SK-N-SH (cell line): Measurements from ENCODE around the gene RSU1. TPM values are rescaled to one million over a fixed set of nuclear protein-coding genes. Genes with fewer than 3 reads are reported as not detected.

Source experiments
- CTCF ChIA-PET: fragments of 300-600, 350-600 bp; formaldehyde crosslinking; extraction: SDS; loops from one replicate; lab custom pipeline; 2021; lab: Yijun Ruan, JAX
- POLR2A ChIA-PET: fragments of 350-600 bp; sonication (Branson Sonifier 250); formaldehyde crosslinking; extraction: SDS; loops from one replicate; lab custom pipeline; 2020; ENCODE audit warnings: antibody characterized with exemption, inconsistent platforms; lab: Yijun Ruan, JAX
- DNase-seq: peaks from one replicate; pipeline ENCODE4 v3.0.0; 2012
- H2AFZ ChIP-seq: fragments of 200-600 bp; sonication (generic); 2 replicates; pipeline ENCODE4 v1.8.1; 2016; ENCODE audit warnings: antibody characterized with exemption, mild to moderate bottlenecking, low read depth
- H3F3A ChIP-seq: fragments of 200-600 bp; sonication (generic); replicated peaks from 2 replicates; pipeline ENCODE3; 2016; ENCODE audit warnings: antibody characterized with exemption, mild to moderate bottlenecking; ENCODE audit not compliant: insufficient read depth
- H3K27ac ChIP-seq, 2 experiments: fragments of 200-500 bp in 1 of 2; fragments of 200-600 bp in 1 of 2; sonication (Bioruptor generic) in 1 of 2; sonication (generic), shearing (Covaris generic) in 1 of 2; 2 replicates each; pipeline versions ENCODE4 v1.5.1 to v1.6.1; 2014 to 2016; ENCODE audit warnings: low read depth in 2 of 2, inconsistent platforms in 1 of 2, low read length in 1 of 2, mild to moderate bottlenecking in 1 of 2, mixed read lengths in 1 of 2
- H3K27me3 ChIP-seq: fragments of 200-600 bp; sonication (generic), shearing (Covaris generic); 2 replicates; pipeline ENCODE4 v1.6.1; 2016; ENCODE audit warnings: mixed run types; ENCODE audit not compliant: insufficient read depth
- H3K36me3 ChIP-seq, 2 experiments: fragments of 200-500 bp in 1 of 2; fragments of 200-600 bp in 1 of 2; sonication (Bioruptor generic) in 1 of 2; sonication (generic) in 1 of 2; replicated peaks in 1 of 2; 2 replicates each; pipeline versions ENCODE3 to v1.5.1; 2014 to 2016; ENCODE audit warnings: low read length in 1 of 2, mild to moderate bottlenecking in 1 of 2; ENCODE audit not compliant: insufficient read depth in 2 of 2, control insufficient read depth in 1 of 2
- H3K4me1 ChIP-seq, 2 experiments: fragments of 200-500 bp in 1 of 2; fragments of 200-600 bp in 1 of 2; sonication (Bioruptor generic) in 1 of 2; sonication (generic), shearing (Covaris generic) in 1 of 2; 2 replicates each; pipeline versions ENCODE4 v1.5.1 to v1.6.1; 2014 to 2016; ENCODE audit warnings: low read depth in 1 of 2, low read length in 1 of 2, mixed run types in 1 of 2; ENCODE audit not compliant: insufficient read depth in 2 of 2, control insufficient read depth in 1 of 2
- H3K4me2 ChIP-seq: fragments of 200-600 bp; sonication (generic), shearing (Covaris generic); 2 replicates; pipeline ENCODE4 v1.6.1; 2017; ENCODE audit warnings: mixed run types
- H3K4me3 ChIP-seq, 2 experiments: fragments of 200-500 bp in 1 of 2; fragments of 200-600 bp in 1 of 2; sonication (Bioruptor generic) in 1 of 2; sonication (generic), shearing (Covaris generic) in 1 of 2; 2 replicates each; pipeline versions ENCODE4 v1.5.1 to v1.8.1; 2014 to 2016; ENCODE audit warnings: low read depth in 2 of 2, inconsistent platforms in 1 of 2, low read length in 1 of 2, mild to moderate bottlenecking in 1 of 2, mixed read lengths in 1 of 2, moderate library complexity in 1 of 2
- H3K79me2 ChIP-seq: fragments of 200-600 bp; sonication (generic); 2 replicates; pipeline ENCODE4 v1.8.1; 2017; ENCODE audit warnings: mild to moderate bottlenecking; ENCODE audit not compliant: insufficient read depth
- H3K9ac ChIP-seq: fragments of 200-600 bp; sonication (generic); 2 replicates; pipeline ENCODE4 v1.6.1; 2017; ENCODE audit warnings: mixed run types
- H3K9me2 ChIP-seq: fragments of 200-600 bp; sonication (generic); 2 replicates; pipeline ENCODE4 v1.6.1; 2017; ENCODE audit warnings: mixed run types
- H3K9me3 ChIP-seq: fragments of 200-600 bp; sonication (generic); 2 replicates; pipeline ENCODE4 v1.6.1; 2017; ENCODE audit warnings: mixed run types, mild to moderate bottlenecking, moderate library complexity
- H4K20me1 ChIP-seq: fragments of 200-600 bp; sonication (generic); 2 replicates; pipeline ENCODE4 v1.6.1; 2017; ENCODE audit warnings: mild to moderate bottlenecking, mixed run types; ENCODE audit not compliant: insufficient read depth
- ELF1 ChIP-seq: IDR thresholded peaks from 2 replicates; pipeline ENCODE4 v1.4.0; 2012
- FOXM1 ChIP-seq: IDR thresholded peaks from 2 replicates; pipeline ENCODE4 v1.4.0; 2012; ENCODE audit warnings: low read depth, mild to moderate bottlenecking
- GATA2 ChIP-seq: sonication (generic); formaldehyde crosslinking; IDR thresholded peaks from 2 replicates; pipeline ENCODE4 v1.5.0; 2020; ENCODE audit warnings: mild to moderate bottlenecking, missing genetic modification reagents
- MAX ChIP-seq: IDR thresholded peaks from 2 replicates; pipeline ENCODE4 v1.4.0; 2012; ENCODE audit warnings: low read depth
- MEF2A ChIP-seq: IDR thresholded peaks from 2 replicates; pipeline ENCODE4 v1.4.0; 2012; ENCODE audit warnings: low read depth, borderline replicate concordance
- NFIC ChIP-seq: IDR thresholded peaks from 2 replicates; pipeline ENCODE4 v1.4.0; 2012; ENCODE audit warnings: borderline replicate concordance
- NRF1 ChIP-seq: IDR thresholded peaks from 2 replicates; pipeline ENCODE4 v1.6.1; 2012; ENCODE audit warnings: low read depth, mild to moderate bottlenecking, low read length
- POLR2AphosphoS5 ChIP-seq: IDR thresholded peaks from 2 replicates; pipeline ENCODE4 v1.6.1; 2012; ENCODE audit warnings: low read depth, low read length
- RAD21 ChIP-seq: IDR thresholded peaks from 2 replicates; pipeline ENCODE4 v1.6.1; 2012; ENCODE audit warnings: mild to moderate bottlenecking, low read length
- SIN3A ChIP-seq: IDR thresholded peaks from 2 replicates; pipeline ENCODE4 v1.6.1; 2012; ENCODE audit warnings: low read depth, mild to moderate bottlenecking, low read length, moderate library complexity, borderline replicate concordance
- TAF1 ChIP-seq: IDR thresholded peaks from 2 replicates; pipeline ENCODE4 v1.6.1; 2012; ENCODE audit warnings: low read depth, mild to moderate bottlenecking, low read length, moderate library complexity, borderline replicate concordance
- TEAD4 ChIP-seq: IDR thresholded peaks from 2 replicates; pipeline ENCODE4 v1.4.0; 2012; ENCODE audit warnings: mild to moderate bottlenecking, borderline replicate concordance; ENCODE audit not compliant: insufficient read depth
- YY1 ChIP-seq: IDR thresholded peaks from 2 replicates; pipeline ENCODE4 v1.4.0; 2012; ENCODE audit warnings: low read depth, mild to moderate bottlenecking
- WGBS: methylation state at CpG from one replicate; pipeline ENCODE4 v1.1.6; 2017; ENCODE audit warnings: low lambda C conversion rate; 5-methylcytosine and 5-hydroxymethylcytosine counted together
- polyA plus RNA-seq, 3 experiments: library from polyadenylated mRNA; depleted of rRNA; stranded (reverse); fragments of >200 nt; gene quantifications; 2 replicates each; pipeline ENCODE4 v1.2.3, GENCODE V29; 2012
- TF ChIP-seq, protein P1 (sequence below): IDR thresholded peaks from 2 replicates; pipeline ENCODE4 v1.4.0; 2012; ENCODE audit warnings: low read depth, borderline replicate concordance

RSU1 gene
- polyA plus RNA-seq, 1 of the 3 experiments (the other 2 are of a cell fraction): 59.8 TPM

GRCh38 chr10:16656895-16657294, 160.3 kb downstream of the RSU1 start:
- no peak for DNase-seq
- H3K9ac ChIP-seq: no peak overlapping the region
- H3K9me2 ChIP-seq: no peaks in the 10 kb centered on the region
- H3K4me3 ChIP-seq: no peak overlapping the region
- TF ChIP-seq NFIC: no peak
- TF ChIP-seq NRF1: no peak
- no peak for TF ChIP-seq TEAD4
- TF ChIP-seq ELF1: no peak
- TF ChIP-seq TAF1: no peak
- TF ChIP-seq, protein P1, sequence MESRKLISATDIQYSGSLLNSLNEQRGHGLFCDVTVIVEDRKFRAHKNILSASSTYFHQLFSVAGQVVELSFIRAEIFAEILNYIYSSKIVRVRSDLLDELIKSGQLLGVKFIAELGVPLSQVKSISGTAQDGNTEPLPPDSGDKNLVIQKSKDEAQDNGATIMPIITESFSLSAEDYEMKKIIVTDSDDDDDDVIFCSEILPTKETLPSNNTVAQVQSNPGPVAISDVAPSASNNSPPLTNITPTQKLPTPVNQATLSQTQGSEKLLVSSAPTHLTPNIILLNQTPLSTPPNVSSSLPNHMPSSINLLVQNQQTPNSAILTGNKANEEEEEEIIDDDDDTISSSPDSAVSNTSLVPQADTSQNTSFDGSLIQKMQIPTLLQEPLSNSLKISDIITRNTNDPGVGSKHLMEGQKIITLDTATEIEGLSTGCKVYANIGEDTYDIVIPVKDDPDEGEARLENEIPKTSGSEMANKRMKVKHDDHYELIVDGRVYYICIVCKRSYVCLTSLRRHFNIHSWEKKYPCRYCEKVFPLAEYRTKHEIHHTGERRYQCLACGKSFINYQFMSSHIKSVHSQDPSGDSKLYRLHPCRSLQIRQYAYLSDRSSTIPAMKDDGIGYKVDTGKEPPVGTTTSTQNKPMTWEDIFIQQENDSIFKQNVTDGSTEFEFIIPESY: no peak
- no peak for TF ChIP-seq MEF2A
- TF ChIP-seq, all 33 proteins: peak for 0
- Histone ChIP-seq H3F3A (peaks cover under 1% of the 10 kb centered on the region), H3K4me2 (no peak overlapping the region), H3K36me3 (no peaks in the 10 kb centered on the region), H3K79me2 (no peaks in the 10 kb centered on the region), H3K4me1 (no peaks in the 10 kb centered on the region), H3K27ac (no peak overlapping the region), H4K20me1 (0 out of 2 replicates have a peak, but pooled peaks cover 4% of the 10 kb centered on the region), H2AFZ (no peak overlapping the region), H3K9me3 (no peaks in the 10 kb centered on the region), H3K27me3 (no peaks in the 10 kb centered on the region)
- ChIA-PET POLR2A (no interaction called here), CTCF (no interaction called here)
- 70% methylated on average over 3 of the region's 3 CpGs for WGBS

DNA sequence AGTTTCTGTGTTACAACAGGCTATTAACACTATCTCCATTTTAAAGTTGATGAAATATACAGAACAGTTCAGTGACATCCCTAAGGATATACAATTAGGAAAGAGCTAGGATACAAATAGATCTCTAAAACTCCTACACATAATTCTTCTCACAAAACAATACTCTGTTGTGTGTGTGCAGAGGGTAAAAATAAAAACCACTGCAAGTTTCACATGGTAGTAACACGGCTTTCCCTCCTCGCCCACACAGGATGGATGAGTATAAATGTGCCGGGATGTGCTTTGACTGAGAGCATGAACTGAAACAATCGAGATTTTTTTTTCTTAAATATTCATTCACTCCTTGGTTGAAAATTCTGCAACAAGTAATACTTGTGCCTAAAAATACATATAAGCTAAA, 164.0 kb downstream of the RSU1 start:
- Histone ChIP-seq H3K27me3 (no peaks in the 10 kb centered on the region), H2AFZ (no peak overlapping the region), H3K36me3 (no peaks in the 10 kb centered on the region), H3K4me2 (no peak overlapping the region), H3K9ac (no peak overlapping the region), H3K79me2 (no peaks in the 10 kb centered on the region), H3K9me3 (no peaks in the 10 kb centered on the region), H3K27ac (no peak overlapping the region), H3K4me3 (no peak overlapping the region), H4K20me1 (0 out of 2 replicates have a peak, but pooled peaks cover 6% of the 10 kb centered on the region), H3K9me2 (no peaks in the 10 kb centered on the region), H3F3A (peaks cover 4% of the 10 kb centered on the region), H3K4me1 (peaks cover 0 to 6% of the 10 kb centered on the region in 2 experiments; a peak in 2 of 4 replicates)
- DNase-seq: no peak
- ChIA-PET POLR2A (no interaction called here), CTCF (interaction anchor here (1.3 kb wide), 1 partner anchor 37 kb away, joined by 4 read pairs; no protein-coding TSS in a partner anchor)
- TF ChIP-seq SIN3A: no peak
- TF ChIP-seq ELF1: no peak
- TF ChIP-seq TAF1: no peak
- TF ChIP-seq POLR2AphosphoS5: no peak
- TF ChIP-seq YY1: no peak
- TF ChIP-seq MAX: no peak
- no peak for TF ChIP-seq FOXM1
- no peak for TF ChIP-seq RAD21
- no peak for TF ChIP-seq GATA2 (CRISPR knock-in tag)
- 86% methylated on average over 4 of the region's 4 CpGs for WGBS
